DND-41 (cell line): ENCODE data around the gene NPEPL1.

ENCODE experiments used
- CTCF ChIP-seq: IDR thresholded peaks from 2 replicates; pipeline ENCODE4 v1.5.1; 2012; ENCODE audit warnings: borderline replicate concordance, low read length, moderate library complexity, mild to moderate bottlenecking; ENCODE audit not compliant: poor library complexity, severe bottlenecking; ENCODE audit errors: extremely low read depth
- EZH2 ChIP-seq: IDR thresholded peaks from 3 replicates; pipeline ENCODE4 v1.6.1; 2012; ENCODE audit warnings: borderline replicate concordance, low read depth, mild to moderate bottlenecking, moderate library complexity, low read length, inconsistent platforms; ENCODE audit not compliant: severe bottlenecking

- TF ChIP-seq CTCF (no peak), EZH2 (no peak)
Measured at GRCh38 chr20:58711266-58712051, 18.9 kb downstream of the NPEPL1 start.
